Lung (tissue), 12 donors: ENCODE data around the gene GARIN5A. TPM values are rescaled to one million over a fixed set of nuclear protein-coding genes. Genes with fewer than 3 reads are reported as not detected.
A peak's percentile ranks its signal among the peaks of the same experiment; 100 is the strongest.

Experiments
- ATAC-seq: fragments of 200-7000 bp; cut with Tn5 transposase; one replicate; pipeline ENCODE4 v1.9.1; 2020; ENCODE audit warnings: moderate number of reproducible peaks; ENCODE audit not compliant: insufficient read depth, low FRiP score
- DNase-seq, 3 donors: peaks; one replicate each; pipeline ENCODE4 v3.0.0-alpha.2; 2013 to 2017
- H3K27ac ChIP-seq, 2 donors: one replicate each; pipeline ENCODE4 v1.5.1; 2013; ENCODE audit warnings: mild to moderate bottlenecking in 2 of 2, moderate library complexity in 2 of 2, control low read depth in 1 of 2, inconsistent platforms in 1 of 2, low read depth in 1 of 2, low read length in 1 of 2
- H3K27me3 ChIP-seq, 3 donors: one replicate each; pipeline ENCODE4 v1.5.1; 2013; ENCODE audit warnings: low read length in 2 of 3; ENCODE audit not compliant: control insufficient read depth in 3 of 3, insufficient read depth in 3 of 3
- H3K36me3 ChIP-seq, 4 donors: one replicate each; pipeline ENCODE4 v1.5.1; 2013; ENCODE audit warnings: low read length in 4 of 4, mild to moderate bottlenecking in 1 of 4, moderate library complexity in 1 of 4; ENCODE audit not compliant: control insufficient read depth in 4 of 4, insufficient read depth in 4 of 4
- H3K4me1 ChIP-seq, 5 donors: one replicate each; pipeline ENCODE4 v1.5.1; 2013; ENCODE audit warnings: low read length in 5 of 5, mild to moderate bottlenecking in 2 of 5, moderate library complexity in 1 of 5; ENCODE audit not compliant: control insufficient read depth in 5 of 5, insufficient read depth in 5 of 5
- H3K4me3 ChIP-seq: one replicate; pipeline ENCODE4 v1.5.1; 2013; ENCODE audit warnings: mild to moderate bottlenecking, control low read depth, moderate library complexity
- H3K9ac ChIP-seq, 2 donors: one replicate each; pipeline ENCODE4 v1.5.1; 2013; ENCODE audit warnings: low read length in 2 of 2, control low read depth in 1 of 2; ENCODE audit not compliant: insufficient read depth in 1 of 2
- H3K9me3 ChIP-seq, 4 donors: one replicate each; pipeline ENCODE4 v1.5.1; 2013; ENCODE audit warnings: low read length in 3 of 4, mild to moderate bottlenecking in 1 of 4, moderate library complexity in 1 of 4; ENCODE audit not compliant: control insufficient read depth in 4 of 4, insufficient read depth in 3 of 4
- CTCF ChIP-seq: IDR thresholded peaks from 2 replicates; pipeline ENCODE4 v1.5.1; 2012; ENCODE audit warnings: mild to moderate bottlenecking; ENCODE audit errors: control extremely low read depth, extremely low read depth
- WGBS, 2 donors: extraction: QIAGEN DNeasy Blood & Tissue Kit; methylation state at CpG; one replicate each; pipeline ENCODE4 v1.1.7; 2013; 5-methylcytosine and 5-hydroxymethylcytosine counted together
- polyA plus RNA-seq, 2 donors: library from polyadenylated mRNA; stranded (reverse); fragments of 200-250 nt; gene quantifications; one replicate each; pipeline ENCODE4 v1.2.1, GENCODE V29; 2013
- total RNA-seq, 2 donors: library from RNA; depleted of rRNA in 1 of 2; stranded (reverse); fragments of >200 nt in 1 of 2; gene quantifications; one replicate each; pipeline ENCODE4 v1.2.1, GENCODE V29; 2014 to 2021
- donor health status: control.
- donor health status: control.
- donor health status: Bipolar disorder and iron deficiency.
- donor health status: healthy.
- donor health status: DM: yes; HTN: yes; CAD: no.

Gene GARIN5A
- total and polyA plus RNA-seq, 4 donors, result 1.7 to 5.0 (median 2.4) TPM

- DNase-seq, result no peak
Measured at GRCh38 chr19:50501186-50501567, 24.5 kb upstream of the GARIN5A start.

GRCh38 chr19:50500753-50501151, 24.1 kb upstream of the GARIN5A start:
- Histone ChIP-seq H3K27ac (peak overlapping the region in 1 of 2 donors; percentile 97), H3K4me1 (no peaks in the 10 kb centered on the region), H3K9me3 (no peaks in the 10 kb centered on the region), H3K4me3 (no peak overlapping the region), H3K27me3 (peaks cover 0 to 17% (median 9%) of the 10 kb centered on the region in 3 donors), H3K9ac (no peak overlapping the region), H3K36me3 (peaks cover 0 to under 1% (median 0%) of the 10 kb centered on the region in 4 donors)
- no peak for ATAC-seq
- 62 to 76% methylated on average over 5 to 10 of the region's 10 CpGs for WGBS, 2 donors
- no peak for TF ChIP-seq CTCF
- DNase-seq, result no peak

More at GRCh38 chr19:50501186-50501567, 24.5 kb upstream of the GARIN5A start:
- Histone ChIP-seq H3K4me3 (no peak overlapping the region), H3K36me3 (peaks cover 0 to 5% (median 0%) of the 10 kb centered on the region in 4 donors), H3K27me3 (peaks cover 0 to 17% (median 9%) of the 10 kb centered on the region in 3 donors), H3K9ac (no peak overlapping the region), H3K27ac (peak overlapping the region in 1 of 2 donors; percentile 97), H3K9me3 (no peaks in the 10 kb centered on the region), H3K4me1 (no peaks in the 10 kb centered on the region)
- 78 to 85% methylated on average over 12 of the region's 12 CpGs for WGBS, 2 donors
- no peak for TF ChIP-seq CTCF
- ATAC-seq, result no peak

- no peaks in the 10 kb centered on the region for H3K9me3 ChIP-seq
- DNase-seq, result peak in 2 of 3 donors; percentile 30 to 34
- peaks cover 0 to 17% (median 9%) of the 10 kb centered on the region in 3 donors for H3K27me3 ChIP-seq
- no peak overlapping the region for H3K9ac ChIP-seq
- no peak for TF ChIP-seq CTCF
- WGBS, 2 donors, result 53 to 68% methylated on average over 27 of the region's 27 CpGs
- no peaks in the 10 kb centered on the region for H3K4me1 ChIP-seq
- ATAC-seq, result no peak
- peak overlapping the region in 1 of 2 donors; percentile 97 for H3K27ac ChIP-seq
- no peaks in the 10 kb centered on the region for H3K36me3 ChIP-seq
- no peak overlapping the region for H3K4me3 ChIP-seq
Measured at GRCh38 chr19:50500060-50500752, 23.6 kb upstream of the GARIN5A start.
